ENCODE data around the gene SUN5.

SUN5 gene

DNA sequence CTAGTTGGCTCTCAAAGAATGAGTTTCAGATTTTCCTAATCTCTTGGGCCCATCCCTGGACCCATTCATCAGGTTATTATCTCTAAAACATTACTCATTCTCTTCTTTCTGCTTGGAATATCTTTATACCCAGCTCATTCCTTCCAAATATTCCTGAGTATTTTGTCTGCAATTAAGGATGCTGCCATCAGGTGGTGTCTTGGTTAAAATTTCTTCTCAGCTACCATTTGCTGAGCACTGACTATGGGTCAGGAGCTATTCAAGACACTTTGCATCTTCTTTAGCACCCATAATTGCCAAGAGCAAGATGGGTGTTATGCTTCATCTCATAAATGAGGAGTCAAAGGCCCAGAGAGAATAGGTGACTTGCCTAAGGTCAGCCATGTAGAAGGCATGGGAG lies 8.4 kb downstream of the SUN5 start:
- no peak for DNase-seq (ENCODE audit: low read depth, low spot score)

DNA sequence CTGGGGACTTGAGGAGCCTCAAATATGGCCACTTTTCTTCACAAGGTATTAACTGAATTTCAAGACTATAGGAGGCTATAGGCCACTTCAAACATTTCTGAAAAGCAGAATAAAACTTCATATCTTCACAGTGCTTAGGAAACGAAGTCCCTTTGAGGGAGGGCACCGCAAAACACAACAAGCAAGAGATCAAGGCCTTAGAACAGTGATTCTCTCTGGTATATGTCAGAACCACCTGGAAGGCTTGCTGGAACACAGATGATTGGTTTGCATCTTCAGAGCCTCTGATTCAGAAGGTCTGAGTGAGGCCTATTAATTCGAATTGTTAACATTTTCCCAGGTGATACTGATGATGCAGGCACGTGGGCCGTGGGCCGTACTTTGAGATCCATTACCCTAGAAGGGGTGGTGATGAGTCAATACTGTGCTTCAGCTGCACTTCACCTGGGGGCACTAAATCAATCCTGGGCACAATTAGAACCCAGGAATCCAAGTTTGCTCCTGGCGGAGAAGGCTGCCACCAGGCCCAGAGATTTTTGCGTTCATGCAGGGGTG lies 10.7 kb downstream of the SUN5 start:
- no peak for DNase-seq (ENCODE audit: low read depth, low spot score)

DNA sequence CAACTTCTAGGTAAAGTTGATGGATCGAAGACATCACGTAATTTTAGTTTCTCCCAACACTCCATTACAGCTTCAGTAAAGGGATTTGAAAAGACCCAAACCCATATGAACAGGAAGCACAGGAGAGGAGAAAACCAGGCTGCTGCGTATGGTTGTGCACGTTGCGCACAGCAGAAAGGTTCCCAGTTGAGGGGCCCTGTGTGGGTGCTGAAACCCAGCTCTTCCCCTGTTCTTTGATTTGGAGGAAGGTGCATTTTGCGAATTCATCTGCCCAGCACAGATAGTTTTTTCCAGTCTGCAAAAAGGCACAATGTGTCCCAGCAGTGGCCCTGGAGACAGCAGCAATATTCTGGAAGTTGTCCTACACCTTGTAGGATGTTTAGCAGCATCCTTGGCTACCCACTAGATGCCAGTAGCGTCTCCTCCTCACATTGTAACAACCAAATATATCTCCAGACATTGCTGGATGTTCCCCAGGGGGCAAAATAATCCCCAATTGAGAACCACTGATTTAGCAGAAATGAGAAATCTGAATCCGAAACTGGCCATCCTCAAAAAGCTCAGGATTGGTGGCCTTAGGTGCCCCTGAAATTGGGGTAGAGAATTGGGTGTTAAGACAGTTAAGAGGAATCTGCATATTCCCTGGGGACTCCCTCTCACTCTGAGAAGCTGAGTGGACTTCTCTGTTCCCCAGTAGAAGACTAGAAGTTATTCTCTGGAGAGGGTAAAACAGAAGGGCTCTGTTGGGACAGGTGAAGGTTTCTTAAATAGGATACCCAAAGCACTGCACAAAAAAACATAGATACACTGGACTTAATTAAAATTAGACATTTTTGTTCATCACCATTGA lies 12.2 kb downstream of the SUN5 start:
- no peak for DNase-seq (ENCODE audit: low read depth, low spot score)

DNA sequence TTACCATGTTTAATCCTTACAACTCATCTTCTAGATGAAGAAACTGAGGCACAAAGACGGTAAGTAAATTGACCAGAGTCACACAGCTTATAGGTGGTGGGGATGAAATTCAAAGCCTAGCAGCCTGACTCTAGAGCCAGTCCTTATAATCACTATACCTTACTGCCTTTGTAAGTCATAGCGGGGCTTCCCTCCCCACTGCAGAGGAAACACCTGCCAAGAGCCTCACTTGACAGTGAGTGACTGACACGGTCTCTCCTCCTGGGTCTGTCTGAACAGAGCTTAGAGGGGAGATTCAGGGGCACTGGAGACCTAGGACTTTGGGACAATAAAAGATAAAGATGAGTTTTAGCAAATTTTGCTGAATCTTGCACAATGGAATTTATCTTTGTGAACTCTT lies 12.8 kb downstream of the SUN5 start:
- DNase-seq (ENCODE audit: low read depth, low spot score): no peak

DNA sequence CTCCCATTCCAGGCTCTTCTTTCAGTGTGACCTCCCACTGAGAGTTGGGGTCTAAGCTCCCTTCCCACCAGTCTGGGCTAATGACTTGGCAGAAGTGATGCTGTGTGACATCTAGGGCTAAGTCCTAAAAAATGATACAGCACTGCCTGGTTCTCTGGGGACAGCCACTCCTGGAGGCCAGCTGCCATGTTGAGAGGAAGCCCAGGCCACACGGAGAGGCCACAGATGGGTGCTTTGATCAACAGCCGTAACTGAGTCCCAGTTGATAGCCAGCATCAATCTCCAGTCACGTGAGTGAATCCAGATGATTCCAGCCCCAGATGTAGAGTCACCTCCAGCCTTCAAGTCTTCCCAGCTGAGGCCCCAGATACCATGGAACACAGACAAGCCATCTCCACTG lies 13.8 kb downstream of the SUN5 start:
- no peak for DNase-seq (ENCODE audit: low read depth, low spot score)

DNA sequence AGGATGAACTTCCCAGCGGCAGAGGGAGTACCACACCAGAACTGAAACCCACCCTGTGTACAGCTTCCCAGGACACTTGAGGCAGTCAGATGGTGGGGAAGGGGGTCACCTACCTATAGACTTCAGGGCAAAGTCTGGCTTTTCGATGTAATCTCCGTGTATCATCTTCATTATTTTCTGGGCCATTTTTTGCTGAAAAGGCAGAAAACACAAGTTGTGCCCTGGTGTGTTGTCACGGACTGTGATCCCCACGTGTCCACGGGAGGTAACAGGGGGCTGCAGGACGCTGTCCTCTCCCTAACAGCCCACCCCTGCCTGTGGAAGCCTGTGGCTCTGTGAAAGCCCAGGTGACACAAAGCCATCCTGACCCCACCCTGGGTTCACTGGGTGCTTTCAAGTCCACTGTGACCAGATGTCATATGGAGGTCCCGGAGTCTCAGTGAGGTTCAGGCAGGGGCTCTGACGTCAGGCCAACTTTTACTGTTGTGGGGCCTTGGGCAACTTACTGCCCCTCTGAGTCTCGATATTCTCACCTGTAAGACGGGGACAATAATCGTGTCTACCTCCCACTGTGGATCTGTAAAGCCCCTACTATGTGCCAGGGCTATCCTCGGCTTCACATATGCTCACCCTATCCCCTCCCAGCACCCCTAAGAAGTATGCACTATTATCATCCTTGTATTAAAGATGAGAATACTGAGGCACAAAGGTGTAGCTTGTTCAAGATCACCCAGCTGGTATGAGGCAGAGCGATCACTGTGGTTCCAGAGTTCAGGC lies 14.5 kb downstream of the SUN5 start:
- DNase-seq (ENCODE audit: low read depth, low spot score): no peak

DNA sequence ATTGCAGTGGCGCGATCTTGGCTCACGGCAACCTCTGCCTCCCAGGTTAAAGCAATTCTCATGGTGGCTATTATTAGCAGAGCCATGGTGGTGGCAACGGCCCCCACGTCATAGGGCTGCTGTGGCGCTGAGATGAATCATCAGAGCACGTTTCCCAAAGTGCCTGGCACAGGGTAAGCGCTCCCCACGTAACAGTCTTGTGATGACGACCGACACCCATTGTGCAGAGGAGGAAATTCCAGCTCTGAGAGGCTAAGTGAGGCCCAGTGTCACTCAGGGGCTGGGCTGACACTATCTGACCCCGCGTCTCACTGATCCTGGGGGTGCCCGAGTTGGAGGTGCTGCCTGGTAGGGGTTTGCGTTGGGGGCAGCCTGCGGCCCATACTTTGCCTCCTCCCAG lies 16.2 kb downstream of the SUN5 start:
- DNase-seq (ENCODE audit: low read depth, low spot score): no peak

DNA sequence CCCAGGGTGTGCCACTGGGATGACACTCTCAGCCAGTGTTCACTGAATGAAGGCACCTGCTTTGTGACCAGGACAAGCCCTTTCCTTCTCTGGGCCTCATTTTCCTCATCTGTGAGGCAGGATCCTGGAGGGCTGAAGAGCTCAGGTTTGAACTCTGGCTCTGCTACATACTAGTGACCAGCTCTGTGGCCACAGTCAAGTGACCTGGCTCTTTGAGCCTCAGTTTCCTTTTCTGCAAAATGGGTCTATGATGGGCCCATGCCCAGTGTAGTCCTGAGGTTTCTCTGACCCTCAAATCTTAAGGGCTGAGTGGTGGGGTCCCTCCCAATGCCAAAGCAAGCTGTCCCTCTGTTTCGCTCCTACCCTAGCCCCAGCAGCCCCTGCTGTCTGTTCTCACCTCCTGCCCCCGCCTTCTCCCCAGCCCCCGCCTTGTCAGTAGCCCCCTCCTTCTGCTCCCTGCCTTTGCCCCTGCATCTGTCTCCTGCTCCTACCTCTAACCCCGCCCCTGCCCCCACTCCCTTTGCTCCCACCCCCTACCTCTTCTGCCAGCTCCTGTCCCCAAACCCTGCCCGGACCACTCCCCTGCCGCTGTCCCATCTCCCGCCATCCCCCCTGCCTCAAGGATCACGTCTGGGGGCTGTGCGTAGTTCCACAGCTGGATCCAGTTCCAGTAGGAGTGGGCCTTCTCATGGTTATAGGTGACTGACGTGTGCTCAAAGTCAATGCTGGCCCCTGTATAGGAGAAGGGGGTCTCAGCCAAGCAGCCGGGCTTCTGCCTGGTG lies 17.0 kb downstream of the SUN5 start:
- DNase-seq (ENCODE audit: low read depth, low spot score): no peak

DNA sequence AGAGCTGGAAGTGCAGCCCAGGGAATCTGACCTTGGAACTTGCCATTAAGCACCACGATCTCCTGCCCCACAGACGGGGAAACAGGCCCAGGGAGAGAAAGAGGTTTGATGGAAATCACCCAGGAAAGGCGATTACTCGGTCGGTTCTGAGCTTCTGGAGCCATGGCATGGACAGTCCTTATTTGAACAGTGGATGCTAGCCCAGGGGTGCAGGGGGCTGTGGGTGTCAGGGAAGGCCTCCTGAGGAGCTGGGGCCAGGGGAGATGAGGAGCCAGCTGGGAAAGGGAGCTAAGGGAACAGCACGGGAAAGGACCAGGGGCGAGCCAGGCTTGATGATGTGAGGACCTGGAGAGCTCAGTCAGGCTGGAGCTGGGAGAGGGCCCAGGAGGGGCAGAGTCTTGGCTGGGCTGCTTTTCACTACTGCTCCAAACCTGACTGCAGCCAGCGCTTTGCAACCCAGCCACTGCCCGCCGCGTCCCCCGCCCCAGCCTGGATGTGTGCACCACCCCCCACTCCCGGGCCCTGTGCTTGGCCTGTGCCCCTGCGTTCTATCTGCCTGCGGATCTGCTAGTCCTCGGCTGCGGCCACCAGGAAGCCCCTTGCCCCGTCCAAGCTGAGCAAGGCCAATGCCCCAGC lies 17.8 kb downstream of the SUN5 start:
- DNase-seq (ENCODE audit: low read depth, low spot score): no peak

DNA sequence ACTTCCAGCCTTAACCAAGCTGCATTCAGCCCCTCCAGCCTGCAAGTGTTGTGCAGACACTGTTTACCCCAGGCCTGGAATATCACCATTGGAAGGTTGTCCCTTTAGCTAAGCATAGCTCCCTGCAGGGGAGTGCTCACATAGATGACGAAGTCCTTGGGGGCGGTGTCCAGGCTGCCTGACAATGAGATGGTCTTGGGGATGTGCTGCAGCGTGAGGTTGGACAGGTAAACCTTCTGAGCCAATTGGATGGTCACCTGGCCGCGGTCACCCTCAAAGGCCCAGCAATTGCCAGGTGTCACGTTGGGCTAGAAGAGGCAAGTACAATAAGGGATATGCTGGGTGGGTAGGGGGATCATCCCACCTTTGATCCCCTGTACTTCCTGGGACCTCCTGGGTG lies 18.6 kb downstream of the SUN5 start:
- no peak for DNase-seq (ENCODE audit: low read depth, low spot score)

DNA sequence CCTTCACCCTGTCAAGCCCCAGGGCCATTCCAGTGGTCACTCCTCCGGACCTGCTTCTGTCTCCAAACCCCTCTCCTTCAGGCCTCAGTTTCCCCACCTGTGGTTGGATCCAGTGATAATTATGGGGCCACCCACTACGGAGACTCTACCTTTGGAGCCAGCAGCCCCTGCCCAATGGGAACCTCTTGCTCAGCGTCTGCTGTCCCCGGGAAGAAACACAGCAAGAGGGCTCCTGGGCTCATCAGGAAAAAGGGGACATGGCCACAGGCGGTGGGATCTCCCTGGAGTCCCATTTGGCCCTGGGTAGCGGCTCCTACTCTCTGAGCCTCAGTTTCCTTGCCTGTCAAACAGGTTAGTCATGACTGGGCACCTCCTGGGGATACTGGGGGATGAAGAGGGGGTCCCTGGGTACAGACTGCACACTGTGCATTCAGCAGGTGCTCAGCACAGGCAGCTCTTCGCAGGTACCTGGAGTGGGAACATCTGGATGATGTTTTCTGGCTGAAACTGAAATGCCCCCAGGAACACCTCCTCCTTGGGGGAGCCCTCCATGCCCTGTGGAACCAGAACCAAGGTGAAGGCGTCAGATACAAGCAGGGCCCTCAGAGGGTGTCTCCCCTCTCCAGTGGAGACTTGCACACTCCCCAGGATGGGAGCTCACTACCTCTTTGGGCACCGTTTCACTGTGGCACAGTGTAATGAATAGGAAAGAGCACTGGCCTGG lies 19.4 kb downstream of the SUN5 start:
- no peak for DNase-seq (ENCODE audit: low read depth, low spot score)

DNA sequence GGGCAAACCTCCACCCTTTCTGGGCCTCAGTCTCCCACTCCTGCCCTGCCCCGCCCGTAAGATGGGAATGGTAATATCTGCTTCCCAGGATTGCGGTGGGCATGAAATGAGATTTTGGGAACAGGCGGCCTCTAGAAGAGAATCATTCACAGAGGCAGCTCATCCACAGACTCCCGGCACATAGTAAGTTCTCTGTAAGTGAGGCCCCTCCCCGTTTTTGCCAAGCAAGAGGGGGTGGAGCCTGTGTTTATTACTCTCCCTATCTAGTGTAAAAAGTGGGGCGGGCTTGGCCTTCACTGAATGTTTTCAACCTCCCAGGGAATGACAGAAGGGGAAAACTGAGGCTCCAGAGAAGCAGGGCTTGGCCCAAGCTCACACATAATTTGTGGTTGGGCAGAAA lies 20.0 kb downstream of the SUN5 start:
- peak; percentile 43 for DNase-seq (ENCODE audit: low read depth, low spot score)

DNA sequence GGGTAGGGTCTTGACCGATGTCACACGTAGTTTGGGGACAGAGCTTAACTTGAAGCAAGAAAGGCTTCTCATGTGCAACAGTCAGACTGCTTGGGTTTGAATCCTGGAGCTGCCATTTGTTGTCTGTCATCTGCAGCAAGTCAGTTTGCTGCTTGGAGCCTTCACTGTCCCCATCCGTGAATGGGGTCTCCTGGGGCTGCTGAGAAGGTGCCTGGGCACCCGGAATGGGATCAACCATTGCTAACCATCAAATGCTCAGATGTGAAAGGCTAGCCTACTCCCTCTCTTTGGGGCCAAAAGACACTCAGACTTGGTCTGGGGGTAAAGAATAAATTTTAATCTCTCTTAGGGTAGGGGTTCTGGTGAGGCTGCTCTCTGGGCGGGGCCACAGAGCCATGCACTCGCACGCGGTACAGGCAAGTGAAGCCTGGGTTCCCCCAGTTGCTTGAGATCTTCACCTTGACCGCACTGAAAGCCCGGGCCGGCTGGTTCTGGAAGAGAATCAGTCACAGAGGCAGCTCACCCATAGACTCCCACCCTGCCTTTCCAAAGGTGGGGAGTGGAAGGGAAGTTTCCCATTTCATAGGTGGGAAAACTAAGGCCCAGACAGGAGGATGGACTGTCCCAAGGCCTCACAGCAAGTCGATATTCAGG lies 20.6 kb downstream of the SUN5 start:
- no peak for DNase-seq (ENCODE audit: low read depth, low spot score)

DNA sequence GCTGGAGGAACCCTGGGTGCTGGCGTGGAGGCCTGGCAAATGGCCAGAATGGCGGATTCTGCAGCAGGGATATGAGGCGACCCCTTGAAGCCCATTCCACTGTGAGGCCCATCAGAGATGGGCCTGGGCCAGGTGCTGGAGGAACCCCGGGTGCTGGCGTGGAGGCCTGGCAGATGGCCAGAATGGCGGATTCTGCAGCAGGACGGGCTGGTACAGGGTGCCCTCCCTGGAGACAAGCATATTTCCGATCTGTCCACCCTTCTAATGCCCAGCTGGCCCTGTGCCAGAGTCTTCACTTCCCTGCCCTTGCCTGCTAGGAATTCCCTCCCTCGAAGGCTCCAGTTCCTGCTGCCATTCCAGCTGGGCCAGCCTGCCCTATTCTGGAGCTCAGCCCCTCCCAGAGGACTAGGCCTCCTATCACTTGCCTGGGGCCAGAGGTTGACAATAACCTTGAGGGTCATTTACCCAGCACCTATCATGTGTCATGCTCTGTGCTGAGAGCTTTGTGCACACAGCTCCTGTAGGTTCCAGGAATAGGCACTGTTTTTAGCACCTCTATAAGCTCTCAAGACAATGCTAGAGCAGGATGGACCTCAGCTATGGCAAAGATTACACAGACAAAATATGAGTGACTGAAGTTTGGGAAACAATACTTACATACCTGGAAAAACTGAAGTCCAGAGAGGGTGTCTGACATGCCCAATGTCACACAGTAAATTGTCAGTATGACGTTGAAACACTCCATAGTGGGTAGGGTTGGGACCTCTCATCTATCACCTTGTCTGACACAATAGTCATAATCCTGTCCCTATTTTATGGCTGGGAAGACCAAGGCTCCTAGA lies 21.4 kb downstream of the SUN5 start:
- no peak for DNase-seq (ENCODE audit: low read depth, low spot score)

DNA sequence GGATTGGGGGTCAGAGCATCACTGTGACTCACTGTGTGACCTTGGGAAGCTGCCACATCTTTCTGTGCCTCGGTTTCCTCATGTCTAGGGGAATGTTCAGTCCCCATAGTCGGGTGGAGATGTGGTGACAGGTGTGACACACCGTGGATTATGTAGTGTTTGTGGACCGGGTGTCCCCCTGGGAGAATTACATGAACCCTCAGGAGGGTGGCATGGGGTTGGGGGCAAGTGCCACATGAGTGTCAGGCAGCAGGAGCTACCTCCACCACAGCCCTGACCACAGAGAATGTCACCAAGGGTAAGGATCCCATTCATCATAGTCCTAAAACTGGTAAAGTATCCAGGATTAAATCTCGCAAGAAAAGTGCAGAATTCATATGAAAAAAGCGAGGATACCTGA lies 23.2 kb downstream of the SUN5 start:
- no peak for DNase-seq (ENCODE audit: low read depth, low spot score)

DNA sequence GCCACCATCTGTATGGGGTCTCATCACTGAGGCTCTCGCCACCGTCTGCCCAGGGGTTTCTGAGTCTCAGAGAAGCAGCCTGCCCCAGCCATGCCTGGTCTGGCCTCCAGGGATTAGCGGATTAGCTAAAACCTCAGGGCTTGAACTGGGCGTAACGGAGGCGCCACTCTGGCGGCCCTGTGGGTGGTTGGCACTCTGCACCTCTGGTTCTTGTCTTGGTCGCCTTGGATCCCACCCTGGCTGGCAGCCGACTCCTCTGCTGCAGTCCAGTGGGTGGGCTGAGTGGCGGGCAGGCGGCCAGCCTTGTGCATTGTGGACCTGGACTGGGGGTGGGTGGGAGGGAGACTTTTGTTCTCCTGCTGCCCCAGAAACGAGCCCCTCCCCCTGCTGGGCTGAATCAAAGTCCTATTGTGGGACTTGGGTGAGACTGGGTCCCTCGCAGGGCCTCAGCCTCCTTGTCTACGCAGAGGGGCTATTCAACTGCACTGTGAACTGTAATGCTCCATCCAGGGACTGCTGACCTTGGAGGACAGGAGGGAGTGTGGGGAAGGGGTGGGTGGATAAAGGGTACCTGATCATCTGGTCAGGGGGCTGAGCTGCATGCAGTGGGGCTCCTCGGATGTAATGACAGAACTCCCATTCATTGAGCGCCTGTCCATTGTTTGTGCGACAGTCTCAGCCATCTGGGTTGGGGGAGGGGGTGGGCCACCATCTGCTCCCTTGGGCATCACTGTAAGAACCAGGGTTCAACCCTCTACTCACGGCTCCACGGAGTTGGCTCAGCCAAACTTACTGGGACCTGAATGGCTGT lies 23.9 kb downstream of the SUN5 start:
- DNase-seq (ENCODE audit: low read depth, low spot score): no peak

DNA sequence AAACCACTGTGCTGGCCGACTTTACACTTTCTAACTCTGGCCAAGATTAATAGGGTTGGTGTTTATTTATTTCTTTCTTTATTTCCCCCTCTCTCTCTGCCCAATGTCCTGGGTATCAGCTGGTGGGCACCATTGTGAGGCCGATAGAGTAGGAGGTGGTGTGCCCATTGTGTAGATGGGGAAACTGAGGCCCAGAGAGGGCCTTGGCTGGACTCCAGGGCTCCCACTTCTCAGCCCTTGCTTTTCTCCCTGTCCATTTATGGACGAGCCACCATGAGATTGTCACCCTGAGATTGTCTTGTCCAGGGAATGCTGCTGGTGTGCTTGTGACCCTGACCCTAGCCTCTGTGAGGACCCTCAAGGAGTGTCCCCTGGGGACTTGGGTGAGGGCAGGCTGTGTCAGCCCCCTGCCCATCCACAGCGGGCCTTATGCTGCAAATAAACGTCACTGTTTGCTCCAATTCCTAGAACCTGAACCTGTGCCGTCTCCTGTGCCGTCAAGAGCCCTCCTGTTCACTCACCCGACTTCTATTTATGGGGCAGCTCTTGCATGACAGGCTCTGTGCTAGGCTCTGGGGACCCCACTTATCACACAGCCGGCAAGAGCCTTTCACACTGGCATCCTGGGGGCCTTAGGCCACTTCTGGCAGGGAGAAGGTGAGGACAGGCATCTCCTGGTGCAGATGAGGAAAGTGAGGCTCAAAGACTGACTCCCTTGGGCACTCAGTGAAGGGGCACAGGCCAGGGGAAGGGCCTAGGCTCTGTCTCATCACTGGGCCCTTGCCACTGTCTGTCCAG lies 24.8 kb downstream of the SUN5 start:
- DNase-seq (ENCODE audit: low read depth, low spot score): no peak

DNA sequence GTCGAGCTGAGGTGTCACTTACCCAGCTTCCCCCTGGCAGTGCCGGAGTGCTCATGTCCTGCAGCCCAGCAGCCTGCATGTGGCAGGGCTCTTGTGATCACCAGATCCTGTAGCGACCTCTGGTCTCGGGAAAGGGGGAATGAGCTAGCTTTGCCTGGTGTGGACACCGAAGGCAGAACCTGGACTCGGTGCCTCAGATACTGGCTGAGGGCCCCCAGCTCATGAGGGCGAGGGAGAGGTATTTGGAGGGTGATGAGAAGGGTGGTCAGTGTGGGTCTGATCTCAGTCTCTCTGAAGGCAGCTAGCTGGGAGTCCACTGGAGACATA lies 26.3 kb downstream of the SUN5 start:
- DNase-seq (ENCODE audit: low read depth, low spot score): no peak

Data from ELF-1 (cell line).